HL-60 (cell line): ENCODE data around the gene R3HDM1.

Source experiments
- POLR2AphosphoS5 ChIP-seq: IDR thresholded peaks from 2 replicates; pipeline ENCODE4 v1.6.1; 2012; ENCODE audit warnings: low read depth
- TF ChIP-seq, protein P1 (sequence below): IDR thresholded peaks from one replicate; pipeline ENCODE4 v1.5.1; 2011; ENCODE audit warnings: low read length, control low read depth, inconsistent platforms; ENCODE audit not compliant: insufficient read depth
- TF ChIP-seq, protein P2 (sequence below): IDR thresholded peaks from 2 replicates; pipeline ENCODE4 v1.6.1; 2012; ENCODE audit warnings: low read depth; ENCODE audit not compliant: insufficient replicate concordance

DNA sequence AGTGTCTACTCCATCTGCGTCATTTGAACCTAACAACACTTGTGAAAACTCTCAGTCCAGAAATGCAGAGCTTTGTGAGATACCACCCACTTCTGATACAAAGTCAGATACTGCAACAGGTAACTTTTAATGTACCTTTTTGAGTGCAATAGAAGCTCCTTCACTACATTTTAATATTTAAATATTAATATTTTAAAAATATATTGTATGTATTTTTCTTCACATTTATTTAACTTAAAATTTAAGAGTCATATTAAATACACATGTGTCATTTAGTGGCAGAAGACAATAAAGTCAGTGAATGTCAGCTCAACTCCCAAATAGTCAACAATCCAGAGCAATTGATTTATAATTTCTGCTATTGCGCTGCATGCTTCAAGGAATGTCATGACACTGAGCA is 224.3 kb downstream of the R3HDM1 start:
- TF ChIP-seq, protein P1, sequence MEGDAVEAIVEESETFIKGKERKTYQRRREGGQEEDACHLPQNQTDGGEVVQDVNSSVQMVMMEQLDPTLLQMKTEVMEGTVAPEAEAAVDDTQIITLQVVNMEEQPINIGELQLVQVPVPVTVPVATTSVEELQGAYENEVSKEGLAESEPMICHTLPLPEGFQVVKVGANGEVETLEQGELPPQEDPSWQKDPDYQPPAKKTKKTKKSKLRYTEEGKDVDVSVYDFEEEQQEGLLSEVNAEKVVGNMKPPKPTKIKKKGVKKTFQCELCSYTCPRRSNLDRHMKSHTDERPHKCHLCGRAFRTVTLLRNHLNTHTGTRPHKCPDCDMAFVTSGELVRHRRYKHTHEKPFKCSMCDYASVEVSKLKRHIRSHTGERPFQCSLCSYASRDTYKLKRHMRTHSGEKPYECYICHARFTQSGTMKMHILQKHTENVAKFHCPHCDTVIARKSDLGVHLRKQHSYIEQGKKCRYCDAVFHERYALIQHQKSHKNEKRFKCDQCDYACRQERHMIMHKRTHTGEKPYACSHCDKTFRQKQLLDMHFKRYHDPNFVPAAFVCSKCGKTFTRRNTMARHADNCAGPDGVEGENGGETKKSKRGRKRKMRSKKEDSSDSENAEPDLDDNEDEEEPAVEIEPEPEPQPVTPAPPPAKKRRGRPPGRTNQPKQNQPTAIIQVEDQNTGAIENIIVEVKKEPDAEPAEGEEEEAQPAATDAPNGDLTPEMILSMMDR, result no peak
- TF ChIP-seq, protein P2, sequence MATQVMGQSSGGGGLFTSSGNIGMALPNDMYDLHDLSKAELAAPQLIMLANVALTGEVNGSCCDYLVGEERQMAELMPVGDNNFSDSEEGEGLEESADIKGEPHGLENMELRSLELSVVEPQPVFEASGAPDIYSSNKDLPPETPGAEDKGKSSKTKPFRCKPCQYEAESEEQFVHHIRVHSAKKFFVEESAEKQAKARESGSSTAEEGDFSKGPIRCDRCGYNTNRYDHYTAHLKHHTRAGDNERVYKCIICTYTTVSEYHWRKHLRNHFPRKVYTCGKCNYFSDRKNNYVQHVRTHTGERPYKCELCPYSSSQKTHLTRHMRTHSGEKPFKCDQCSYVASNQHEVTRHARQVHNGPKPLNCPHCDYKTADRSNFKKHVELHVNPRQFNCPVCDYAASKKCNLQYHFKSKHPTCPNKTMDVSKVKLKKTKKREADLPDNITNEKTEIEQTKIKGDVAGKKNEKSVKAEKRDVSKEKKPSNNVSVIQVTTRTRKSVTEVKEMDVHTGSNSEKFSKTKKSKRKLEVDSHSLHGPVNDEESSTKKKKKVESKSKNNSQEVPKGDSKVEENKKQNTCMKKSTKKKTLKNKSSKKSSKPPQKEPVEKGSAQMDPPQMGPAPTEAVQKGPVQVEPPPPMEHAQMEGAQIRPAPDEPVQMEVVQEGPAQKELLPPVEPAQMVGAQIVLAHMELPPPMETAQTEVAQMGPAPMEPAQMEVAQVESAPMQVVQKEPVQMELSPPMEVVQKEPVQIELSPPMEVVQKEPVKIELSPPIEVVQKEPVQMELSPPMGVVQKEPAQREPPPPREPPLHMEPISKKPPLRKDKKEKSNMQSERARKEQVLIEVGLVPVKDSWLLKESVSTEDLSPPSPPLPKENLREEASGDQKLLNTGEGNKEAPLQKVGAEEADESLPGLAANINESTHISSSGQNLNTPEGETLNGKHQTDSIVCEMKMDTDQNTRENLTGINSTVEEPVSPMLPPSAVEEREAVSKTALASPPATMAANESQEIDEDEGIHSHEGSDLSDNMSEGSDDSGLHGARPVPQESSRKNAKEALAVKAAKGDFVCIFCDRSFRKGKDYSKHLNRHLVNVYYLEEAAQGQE, result no peak
- no peak for TF ChIP-seq POLR2AphosphoS5
